ENCODE measurements around the gene SMYD3.

SMYD3 gene

GRCh38 chr1:246162560-246162959 is 344.5 kb downstream of the SMYD3 start:
- H3K27ac ChIP-seq = no peak overlapping the region
- H3K4me2 ChIP-seq = no peak overlapping the region
- no peaks in the 10 kb centered on the region for H3K36me3 ChIP-seq (ENCODE audit: insufficient read depth)
- no peak overlapping the region for H2AFZ ChIP-seq (ENCODE audit: low read depth)
- no peaks in the 10 kb centered on the region for H3K4me1 ChIP-seq (ENCODE audit: low read depth, poor library complexity, severe bottlenecking)
- no peak for TF ChIP-seq CTCF (conservative IDR thresholded peaks at IDR 0.05; ENCODE audit: low read depth, low read length)
- H3K4me3 ChIP-seq (IDR thresholded peaks at IDR 0.05; ENCODE audit: insufficient read depth, low read depth, low read length) = no peak overlapping the region
- no peaks in the 10 kb centered on the region for H4K20me1 ChIP-seq (ENCODE audit: insufficient read depth)
- H3K79me2 ChIP-seq (ENCODE audit: insufficient read depth, low read depth) = no peaks in the 10 kb centered on the region
- no peak overlapping the region for H3K9ac ChIP-seq
- H3K27me3 ChIP-seq (ENCODE audit: insufficient read depth, low read depth) = no peaks in the 10 kb centered on the region

- no peak overlapping the region for H3K27ac ChIP-seq
- no peaks in the 10 kb centered on the region for H3K36me3 ChIP-seq (ENCODE audit: insufficient read depth)
- H3K9ac ChIP-seq = no peak overlapping the region
- no peaks in the 10 kb centered on the region for H3K27me3 ChIP-seq (ENCODE audit: insufficient read depth, low read depth)
- H3K79me2 ChIP-seq (ENCODE audit: insufficient read depth, low read depth) = no peaks in the 10 kb centered on the region
- TF ChIP-seq CTCF (conservative IDR thresholded peaks at IDR 0.05; ENCODE audit: low read depth, low read length) = no peak
- no peaks in the 10 kb centered on the region for H3K4me1 ChIP-seq (ENCODE audit: low read depth, poor library complexity, severe bottlenecking)
- H2AFZ ChIP-seq (ENCODE audit: low read depth) = no peak overlapping the region
- no peak overlapping the region for H3K4me2 ChIP-seq
- no peak overlapping the region for H3K4me3 ChIP-seq (IDR thresholded peaks at IDR 0.05; ENCODE audit: insufficient read depth, low read depth, low read length)
- no peaks in the 10 kb centered on the region for H4K20me1 ChIP-seq (ENCODE audit: insufficient read depth)
Observed at GRCh38 chr1:246161626-246162025, 345.5 kb downstream of the SMYD3 start.

- H3K27ac ChIP-seq = no peak overlapping the region
- H3K4me3 ChIP-seq (IDR thresholded peaks at IDR 0.05; ENCODE audit: insufficient read depth, low read depth, low read length) = no peak overlapping the region
- TF ChIP-seq CTCF (conservative IDR thresholded peaks at IDR 0.05; ENCODE audit: low read depth, low read length) = no peak
- no peaks in the 10 kb centered on the region for H4K20me1 ChIP-seq (ENCODE audit: insufficient read depth)
- H3K4me2 ChIP-seq = no peak overlapping the region
- no peaks in the 10 kb centered on the region for H3K27me3 ChIP-seq (ENCODE audit: insufficient read depth, low read depth)
- no peaks in the 10 kb centered on the region for H3K4me1 ChIP-seq (ENCODE audit: low read depth, poor library complexity, severe bottlenecking)
- no peaks in the 10 kb centered on the region for H3K79me2 ChIP-seq (ENCODE audit: insufficient read depth, low read depth)
- no peaks in the 10 kb centered on the region for H3K36me3 ChIP-seq (ENCODE audit: insufficient read depth)
- H3K9ac ChIP-seq = no peak overlapping the region
- H2AFZ ChIP-seq (ENCODE audit: low read depth) = no peak overlapping the region
Observed at GRCh38 chr1:246160905-246161304, 346.2 kb downstream of the SMYD3 start.

- Histone ChIP-seq H3K9ac (no peak overlapping the region), H4K20me1 (ENCODE audit: insufficient read depth) (no peaks in the 10 kb centered on the region), H2AFZ (ENCODE audit: low read depth) (no peak overlapping the region), H3K36me3 (ENCODE audit: insufficient read depth) (no peaks in the 10 kb centered on the region), H3K4me2 (no peak overlapping the region), H3K79me2 (ENCODE audit: insufficient read depth, low read depth) (no peaks in the 10 kb centered on the region), H3K27ac (no peak overlapping the region), H3K4me1 (ENCODE audit: low read depth, poor library complexity, severe bottlenecking) (no peaks in the 10 kb centered on the region), H3K4me3 (IDR thresholded peaks at IDR 0.05; ENCODE audit: insufficient read depth, low read depth, low read length) (no peak overlapping the region), H3K27me3 (ENCODE audit: insufficient read depth, low read depth) (no peaks in the 10 kb centered on the region)
- TF ChIP-seq CTCF (conservative IDR thresholded peaks at IDR 0.05; ENCODE audit: low read depth, low read length) = no peak
Observed at GRCh38 chr1:246160374-246160773, 346.7 kb downstream of the SMYD3 start.
